OCI-LY3 (cell line): ENCODE data around the gene RAP1GAP2.

Experiments used
- CTCF ChIP-seq: fragments of 200-600, 300-600 bp; sonication (generic); IDR thresholded peaks from 2 replicates; pipeline ENCODE4 v1.5.1; 2014; ENCODE audit warnings: antibody characterized with exemption, low read length, low read depth
- EZH2phosphoT487 ChIP-seq: fragments of 200-600 bp; shearing (Covaris generic); IDR thresholded peaks from 2 replicates; pipeline ENCODE4 v1.6.1; 2018; ENCODE audit warnings: antibody characterized with exemption, mixed run types, low read depth

- peak; percentile 69 for TF ChIP-seq CTCF
- no peak for TF ChIP-seq EZH2phosphoT487
Measured at GRCh38 chr17:3048727-3049471, 252.7 kb downstream of the RAP1GAP2 start.
